GM21576 (cell line): ENCODE data around the gene SRRT.
A peak's percentile ranks its signal among the peaks of the same experiment; 100 is the strongest.
"Not testable (repeated sequence)": the region's sequence is repeated elsewhere in the genome, so short reads cannot be mapped to it uniquely, and the experiment has no call there.

Experiments
- ATAC-seq: cut with Tn5 transposase; IDR thresholded peaks from one replicate; pipeline ENCODE4 v1.9.1; 2021; ENCODE audit warnings: mild to moderate bottlenecking, moderate library complexity; ENCODE audit not compliant: unreplicated experiment

Gene SRRT

DNA sequence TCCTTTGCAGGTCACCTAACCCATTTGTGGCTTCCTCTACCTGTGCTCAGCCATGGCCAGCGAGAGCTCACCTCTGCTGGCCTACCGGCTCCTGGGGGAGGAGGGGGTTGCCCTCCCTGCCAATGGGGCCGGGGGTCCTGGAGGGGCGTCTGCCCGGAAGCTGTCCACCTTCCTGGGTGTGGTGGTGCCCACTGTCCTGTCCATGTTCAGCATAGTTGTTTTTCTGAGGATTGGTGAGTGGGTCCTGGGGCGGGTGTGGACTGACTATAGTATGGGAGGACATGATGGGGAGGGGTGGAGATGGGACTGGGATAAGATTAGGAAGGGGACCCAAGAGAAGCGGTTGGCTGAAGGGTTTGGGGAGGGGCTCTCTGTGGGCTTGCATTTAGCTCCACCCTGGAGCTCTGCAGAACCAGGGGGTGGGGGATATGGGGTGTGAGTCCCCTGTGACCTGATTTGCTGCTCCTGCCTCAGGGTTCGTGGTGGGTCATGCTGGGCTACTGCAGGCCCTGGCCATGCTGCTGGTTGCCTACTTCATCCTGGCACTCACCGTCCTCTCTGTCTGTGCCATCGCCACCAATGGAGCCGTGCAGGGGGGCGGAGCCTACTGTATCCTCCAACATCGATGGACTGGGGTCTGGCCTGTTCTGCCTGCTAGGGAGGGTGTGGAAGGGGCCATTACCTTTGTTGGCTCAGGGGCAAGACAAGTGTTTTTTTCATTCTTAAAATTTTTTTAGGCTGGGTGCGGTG, 20.6 kb upstream of the SRRT start:
- no peak for ATAC-seq

DNA sequence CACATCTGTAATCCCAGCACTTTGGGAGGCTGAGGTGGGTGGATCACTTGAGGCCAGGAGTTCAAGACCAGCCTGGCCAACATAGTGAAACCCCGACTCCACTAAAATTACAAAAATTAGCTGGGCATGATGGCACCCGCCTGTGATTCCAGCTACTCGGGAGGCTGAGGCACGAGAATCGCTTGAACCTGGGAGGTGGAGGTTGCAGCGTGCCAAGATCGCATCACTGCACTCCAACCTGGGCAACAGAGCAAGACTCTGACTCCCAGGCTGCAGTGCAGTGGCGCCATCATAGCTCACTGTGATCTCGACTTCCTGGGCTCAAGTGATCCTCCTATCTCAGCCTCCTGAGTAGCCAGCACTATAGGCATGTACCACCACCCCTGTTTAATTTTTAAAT, 20.0 kb upstream of the SRRT start:
- ATAC-seq: not testable (repeated sequence)

DNA sequence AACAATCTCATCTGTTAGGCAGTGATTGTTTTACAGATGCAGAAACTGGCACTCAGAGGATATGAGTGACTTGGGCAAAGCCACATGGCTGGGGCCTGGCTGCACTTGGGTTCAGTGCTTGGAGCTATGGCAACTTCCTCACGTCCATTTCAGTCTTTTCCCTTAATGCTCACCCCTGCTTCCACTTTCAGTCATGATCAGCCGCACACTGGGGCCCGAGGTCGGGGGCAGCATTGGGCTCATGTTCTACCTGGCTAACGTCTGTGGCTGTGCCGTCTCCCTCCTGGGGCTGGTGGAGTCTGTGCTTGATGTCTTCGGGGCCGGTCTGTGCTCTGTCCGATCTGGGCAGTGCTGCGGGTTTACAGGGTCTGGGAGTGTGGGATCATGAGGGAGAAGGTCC, 19.4 kb upstream of the SRRT start:
- ATAC-seq: no peak

DNA sequence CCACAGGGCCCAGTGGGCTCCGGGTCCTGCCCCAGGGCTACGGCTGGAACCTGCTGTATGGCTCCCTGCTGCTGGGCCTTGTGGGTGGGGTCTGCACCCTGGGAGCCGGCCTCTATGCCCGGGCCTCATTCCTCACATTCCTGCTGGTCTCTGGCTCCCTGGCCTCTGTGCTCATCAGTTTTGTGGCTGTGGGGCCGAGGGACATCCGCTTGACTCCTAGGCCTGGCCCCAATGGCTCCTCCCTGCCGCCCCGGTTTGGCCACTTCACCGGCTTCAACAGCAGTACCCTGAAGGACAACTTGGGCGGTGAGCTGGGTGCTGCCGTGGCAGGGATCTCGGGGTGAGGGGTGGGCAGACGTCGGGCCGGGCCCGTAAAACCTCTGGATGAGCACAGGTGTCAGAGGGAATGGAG, 18.0 kb upstream of the SRRT start:
- ATAC-seq: no peak

DNA sequence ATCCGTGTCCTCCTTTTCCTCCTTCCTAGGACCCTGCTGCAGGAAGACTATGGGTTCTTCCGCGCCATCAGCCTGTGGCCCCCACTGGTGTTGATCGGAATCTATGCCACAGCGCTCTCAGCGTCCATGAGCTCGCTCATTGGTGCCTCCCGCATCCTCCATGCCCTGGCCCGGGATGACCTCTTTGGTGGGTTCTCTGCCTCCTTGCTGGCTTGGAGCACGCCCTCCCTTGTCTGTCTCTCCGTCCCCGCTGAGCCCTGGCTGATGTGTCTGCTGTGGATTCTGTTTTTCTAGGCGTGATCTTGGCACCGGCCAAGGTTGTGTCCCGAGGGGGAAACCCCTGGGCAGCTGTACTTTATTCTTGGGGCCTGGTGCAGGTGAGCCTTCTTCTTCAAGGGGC, 15.0 kb upstream of the SRRT start:
- ATAC-seq: no peak

DNA sequence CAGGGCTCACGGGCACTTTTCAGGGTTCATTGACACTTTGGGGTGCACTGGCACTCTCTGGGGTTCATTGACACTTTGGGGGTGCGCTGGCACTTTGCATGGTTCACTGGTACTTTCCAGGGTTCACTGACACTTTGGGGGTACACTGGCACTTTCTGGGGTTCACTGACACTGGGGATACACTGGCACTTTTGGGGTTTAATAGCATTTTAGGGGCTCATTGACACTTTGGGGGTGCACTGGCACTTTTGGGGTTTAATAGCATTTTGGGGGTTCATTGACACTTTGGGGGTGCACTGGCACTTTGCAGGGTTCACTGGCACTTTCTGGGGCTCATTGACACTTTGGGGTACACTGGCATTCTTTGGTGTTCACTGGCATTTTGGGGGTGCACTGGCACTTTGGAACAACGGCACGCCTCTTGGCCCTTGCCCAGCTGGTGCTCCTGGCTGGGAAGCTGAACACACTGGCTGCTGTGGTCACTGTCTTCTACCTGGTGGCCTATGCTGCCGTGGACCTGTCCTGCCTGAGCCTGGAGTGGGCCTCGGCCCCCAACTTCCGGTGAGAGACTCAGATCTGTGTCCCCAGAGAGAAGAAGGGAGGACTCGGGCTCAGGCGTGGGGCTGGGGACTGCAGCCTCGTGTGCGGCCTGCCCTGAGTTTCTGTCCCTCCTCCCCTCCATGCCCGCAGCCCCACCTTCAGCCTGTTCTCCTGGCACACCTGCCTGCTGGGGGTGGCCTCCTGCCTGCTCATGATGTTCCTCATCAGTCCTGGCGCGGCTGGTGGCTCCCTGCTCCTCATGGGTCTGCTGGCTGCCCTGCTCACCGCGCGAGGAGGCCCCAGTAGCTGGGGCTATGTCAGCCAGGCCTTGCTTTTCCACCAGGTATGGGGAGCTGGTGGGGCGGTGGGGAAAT, 13.9 kb upstream of the SRRT start:
- no peak for ATAC-seq

DNA sequence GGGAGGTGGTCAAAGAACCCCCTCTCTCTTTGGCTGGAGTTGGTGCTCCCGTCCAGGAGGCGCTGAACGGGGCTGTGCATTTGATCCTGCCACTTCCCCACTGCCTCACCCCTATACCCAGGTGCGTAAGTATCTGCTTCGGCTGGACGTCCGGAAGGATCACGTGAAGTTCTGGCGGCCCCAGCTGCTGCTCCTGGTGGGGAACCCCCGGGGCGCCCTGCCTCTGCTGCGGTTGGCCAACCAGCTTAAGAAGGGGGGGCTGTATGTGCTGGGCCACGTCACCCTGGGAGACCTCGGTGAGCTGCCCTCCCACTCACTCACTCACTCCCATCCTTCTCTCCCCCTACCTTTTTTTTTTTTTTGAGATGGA, 13.3 kb upstream of the SRRT start:
- no peak for ATAC-seq

DNA sequence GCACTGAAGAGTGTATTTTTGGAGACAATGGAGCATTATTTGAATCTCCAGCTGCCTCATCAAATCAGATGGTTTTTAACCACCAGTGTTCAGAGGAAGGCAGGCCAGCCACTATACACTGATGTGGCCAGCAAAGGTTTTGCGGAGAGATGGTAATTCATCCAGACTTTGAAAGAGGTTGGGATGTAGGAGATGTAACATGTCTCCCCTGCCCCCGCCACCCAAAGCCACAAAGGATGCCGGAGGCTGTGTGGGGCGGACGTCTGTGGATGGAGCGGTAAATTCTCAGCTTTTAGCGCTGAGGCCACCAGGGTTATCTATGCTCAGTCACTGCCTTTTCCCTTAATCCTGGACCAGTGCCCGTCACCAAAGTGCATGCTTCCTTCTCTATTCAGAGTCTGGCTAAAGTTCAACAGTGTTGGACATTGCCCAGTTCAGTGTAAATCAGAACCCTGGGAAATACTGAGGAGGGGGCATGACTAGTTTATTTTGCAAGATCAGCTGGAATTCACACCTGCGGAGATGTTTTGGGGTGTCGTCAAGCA, 11.4 kb upstream of the SRRT start:
- no peak for ATAC-seq

DNA sequence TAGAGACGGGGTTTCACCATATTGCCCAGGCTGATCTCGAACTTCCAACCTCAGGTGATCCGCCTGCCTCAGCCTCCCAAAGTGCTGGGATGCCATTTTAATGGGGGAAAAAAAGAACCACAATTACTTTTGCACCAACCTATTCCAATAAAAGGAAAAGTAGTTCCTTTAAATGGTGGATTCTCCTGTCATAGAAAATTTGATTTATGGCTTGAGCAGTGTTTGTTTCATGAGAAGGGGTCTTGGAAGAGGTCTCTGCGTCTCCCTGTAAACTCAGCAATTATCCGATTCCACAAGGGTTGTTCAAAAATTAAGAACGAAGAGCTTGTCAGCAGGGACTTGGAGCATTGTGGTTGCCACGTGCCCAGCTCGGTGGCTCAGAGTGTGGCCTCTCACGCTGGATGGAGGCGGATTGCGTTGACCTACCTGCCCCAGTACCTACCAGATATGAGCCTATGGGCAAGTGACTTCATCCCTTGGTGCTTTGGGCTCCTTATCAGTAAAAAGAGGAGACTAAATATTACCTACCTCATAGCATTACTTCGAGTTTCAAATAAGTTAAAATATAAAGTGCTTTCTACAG, 10.5 kb upstream of the SRRT start:
- ATAC-seq: no peak

DNA sequence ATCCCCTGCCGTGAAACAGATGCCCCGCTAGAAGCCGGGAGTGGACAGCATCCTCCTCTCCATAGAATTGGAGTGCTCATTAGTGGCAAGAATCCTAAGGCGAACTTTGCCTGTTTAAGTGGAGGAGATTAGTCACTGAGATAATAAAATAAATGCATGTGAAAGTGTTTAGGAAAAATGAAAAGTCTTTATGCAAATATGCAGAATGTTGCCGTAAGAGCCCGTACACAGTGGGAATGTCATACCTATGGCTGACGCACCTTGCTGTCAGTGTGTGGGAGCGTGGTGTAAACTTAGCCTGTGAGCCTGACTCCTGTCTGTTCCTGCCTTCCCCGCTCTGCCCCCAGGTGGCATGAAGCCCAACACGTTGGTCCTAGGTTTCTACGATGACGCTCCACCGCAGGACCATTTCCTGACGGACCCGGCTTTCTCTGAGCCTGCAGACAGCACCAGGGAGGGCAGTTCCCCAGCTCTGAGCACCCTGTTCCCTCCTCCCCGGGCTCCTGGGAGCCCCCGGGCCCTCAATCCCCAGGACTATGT, 9.5 kb upstream of the SRRT start:
- no peak for ATAC-seq

DNA sequence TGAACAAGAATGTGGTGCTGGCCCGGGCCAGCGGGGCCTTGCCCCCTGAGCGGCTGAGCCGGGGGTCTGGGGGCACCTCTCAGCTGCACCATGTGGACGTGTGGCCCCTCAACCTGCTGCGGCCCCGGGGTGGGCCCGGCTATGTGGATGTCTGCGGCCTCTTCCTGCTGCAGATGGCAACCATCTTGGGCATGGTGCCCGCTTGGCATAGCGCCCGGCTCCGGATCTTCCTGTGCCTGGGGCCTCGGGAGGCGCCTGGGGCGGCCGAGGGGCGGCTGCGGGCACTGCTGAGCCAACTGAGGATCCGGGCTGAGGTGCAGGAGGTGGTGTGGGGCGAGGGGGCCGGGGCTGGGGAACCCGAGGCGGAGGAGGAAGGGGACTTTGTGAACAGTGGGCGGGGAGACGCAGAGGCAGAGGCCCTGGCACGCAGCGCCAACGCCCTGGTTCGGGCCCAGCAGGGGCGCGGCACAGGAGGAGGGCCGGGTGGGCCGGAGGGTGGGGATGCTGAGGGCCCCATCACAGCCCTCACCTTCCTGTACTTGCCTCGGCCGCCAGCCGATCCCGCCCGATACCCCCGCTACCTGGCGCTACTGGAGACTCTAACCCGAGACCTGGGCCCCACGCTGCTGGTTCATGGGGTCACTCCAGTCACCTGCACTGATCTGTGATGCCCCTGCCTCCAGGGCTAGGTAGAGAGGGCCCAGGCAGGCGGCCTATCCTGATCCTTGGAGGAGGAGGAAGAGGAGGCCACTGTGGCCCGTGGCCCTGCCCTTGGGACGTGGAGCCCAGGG, 8.8 kb upstream of the SRRT start:
- no peak for ATAC-seq

DNA sequence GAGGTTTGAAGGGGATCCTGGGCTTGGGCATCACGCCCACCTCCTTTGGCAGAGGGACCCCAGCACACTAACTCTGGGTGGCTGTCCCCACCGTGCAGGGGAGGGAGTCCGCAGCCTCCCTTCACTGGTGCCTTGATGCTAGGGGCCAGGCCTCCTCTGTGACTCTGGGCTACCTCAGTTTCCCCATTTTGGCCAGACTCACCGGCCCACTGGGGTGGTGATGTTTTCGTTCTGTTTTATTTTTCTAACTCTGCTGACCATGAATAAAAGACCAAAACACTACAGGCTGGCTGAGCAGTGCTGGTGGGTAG, 8.2 kb upstream of the SRRT start:
- ATAC-seq: no peak

DNA sequence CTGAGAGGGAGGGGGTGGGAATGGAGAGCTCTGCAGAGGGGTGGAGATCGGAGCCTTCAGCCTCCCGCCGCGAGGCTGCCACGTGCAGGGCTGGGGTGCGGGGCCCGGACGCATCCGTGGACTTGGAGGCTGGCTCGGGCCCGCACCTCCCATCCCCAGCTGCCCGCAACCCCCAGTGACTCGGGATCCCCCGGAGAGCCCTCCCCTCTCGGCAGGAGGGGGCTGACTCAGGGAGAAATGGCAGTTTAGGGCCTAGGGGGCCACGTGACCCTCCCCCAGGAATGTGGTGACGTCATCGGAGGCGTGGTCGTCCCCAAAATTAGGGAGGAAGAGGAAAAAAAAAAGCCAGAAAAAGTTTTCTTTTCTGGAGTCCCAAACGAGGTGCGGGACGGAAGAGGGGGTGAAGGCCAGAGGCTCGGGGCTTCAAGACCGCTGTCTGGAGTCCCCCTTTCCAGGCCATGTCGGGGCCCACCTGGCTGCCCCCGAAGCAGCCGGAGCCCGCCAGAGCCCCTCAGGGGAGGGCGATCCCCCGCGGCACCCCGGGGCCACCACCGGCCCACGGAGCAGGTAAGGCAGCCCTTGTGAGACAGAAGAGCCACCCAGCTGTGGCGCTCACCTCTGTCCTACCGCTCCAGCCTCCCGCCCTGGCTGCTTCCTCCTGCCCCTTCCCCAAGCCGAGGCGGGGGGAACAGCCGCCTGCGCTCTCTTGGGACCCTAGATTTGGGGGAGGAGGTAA, 7.7 kb upstream of the SRRT start, which contains the start of gene TRIP6:
TSS of gene TRIP6 (plus strand) at position 348 of the 736 bp plus-strand sequence. CDS start at position 459, 111 bp downstream.
- no peak for ATAC-seq

DNA sequence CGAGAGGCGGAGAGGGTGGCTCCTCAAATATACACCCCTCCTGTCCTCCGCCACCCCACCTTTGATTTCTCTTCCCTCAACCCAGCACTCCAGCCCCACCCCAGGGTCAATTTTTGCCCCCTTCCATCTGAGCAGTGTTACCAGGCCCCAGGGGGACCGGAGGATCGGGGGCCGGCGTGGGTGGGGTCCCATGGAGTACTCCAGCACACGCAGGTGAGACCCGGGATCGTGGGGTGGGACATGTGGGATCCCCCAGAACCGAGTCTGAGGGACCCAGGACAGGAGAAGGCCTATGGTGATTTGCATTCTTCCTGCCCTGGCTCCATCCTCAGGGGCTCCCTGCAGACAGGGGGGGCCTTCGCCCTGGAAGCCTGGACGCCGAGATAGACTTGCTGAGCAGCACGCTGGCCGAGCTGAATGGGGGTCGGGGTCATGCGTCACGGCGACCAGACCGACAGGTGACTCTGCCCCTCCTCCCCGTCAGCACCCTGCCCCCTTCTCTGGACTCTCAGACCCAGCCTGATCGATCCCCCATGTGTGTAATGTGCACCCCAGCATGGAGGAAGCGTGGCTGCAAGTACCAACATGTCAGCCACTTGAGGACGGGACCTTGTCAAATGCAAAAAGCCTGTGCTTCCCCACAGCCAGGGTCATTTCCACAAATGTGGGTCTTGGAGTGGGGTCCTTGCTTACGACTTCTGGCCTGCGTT, 7.0 kb upstream of the SRRT start:
- ATAC-seq: no peak

DNA sequence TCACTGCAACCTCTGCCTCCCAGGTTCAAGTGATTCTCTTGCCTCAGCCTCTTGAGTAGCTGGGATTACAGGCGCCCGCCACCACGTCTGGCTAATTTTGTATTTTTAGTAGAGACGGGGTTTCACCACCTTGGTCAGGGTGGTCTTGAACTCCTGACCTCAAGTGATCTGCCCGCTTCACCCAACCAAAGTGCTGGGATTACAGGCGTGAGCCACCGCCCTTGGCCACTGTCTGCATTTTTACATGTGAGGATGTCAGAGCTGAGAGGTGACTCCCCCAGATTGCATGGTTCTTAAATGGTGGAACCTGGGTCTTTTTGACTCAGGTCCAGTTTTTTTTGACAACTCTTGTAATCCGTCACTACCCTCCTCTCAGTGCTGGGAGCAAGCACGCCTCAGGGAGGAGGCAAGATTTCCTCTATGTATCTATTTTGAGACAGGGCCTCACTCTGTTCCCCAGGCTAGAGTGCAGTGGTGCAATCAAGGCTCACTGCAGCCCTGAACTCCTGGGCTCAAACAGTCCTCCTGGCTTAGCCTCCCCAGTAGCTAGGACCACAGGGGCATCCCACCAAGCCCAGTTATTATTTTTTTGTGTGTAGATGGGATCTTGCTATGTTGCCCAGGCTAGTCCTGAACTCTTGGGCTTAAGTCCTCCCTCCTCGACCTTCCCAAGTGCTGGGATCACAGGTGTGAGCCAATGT, 1.2 kb upstream of the SRRT start:
- no peak for ATAC-seq

DNA sequence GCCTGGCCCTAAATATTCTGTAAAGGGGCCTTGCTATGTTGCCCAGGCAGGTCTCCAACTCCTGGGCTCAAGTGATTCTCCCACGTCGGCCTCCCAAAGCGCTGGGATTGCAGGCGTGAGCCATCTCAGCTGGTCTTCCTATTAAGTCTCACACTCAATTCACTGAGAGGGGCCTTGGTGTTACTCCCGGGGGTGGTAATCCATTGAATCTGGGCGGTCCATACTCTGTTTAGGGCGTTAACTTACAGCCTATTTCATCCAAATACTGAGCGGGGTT, 665 bp upstream of the SRRT start:
- ATAC-seq: no peak

DNA sequence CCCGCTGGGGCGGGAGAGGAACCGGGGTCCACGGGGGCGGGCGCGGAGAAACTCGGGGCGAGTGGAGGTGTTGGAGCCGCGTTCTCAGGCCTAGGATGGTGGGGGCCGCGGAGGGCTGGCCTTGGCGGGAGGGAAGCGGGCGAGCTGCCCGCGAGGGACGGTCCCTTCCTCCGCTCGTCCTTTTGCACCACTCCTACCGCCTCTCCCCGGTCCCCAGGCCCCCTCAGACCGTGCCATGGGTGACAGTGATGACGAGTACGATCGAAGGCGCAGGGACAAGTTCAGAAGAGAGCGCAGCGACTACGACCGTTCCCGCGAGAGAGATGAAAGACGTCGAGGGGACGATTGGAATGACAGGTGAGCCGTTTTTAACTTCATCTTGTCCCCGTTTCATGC, 451 bp downstream of the SRRT start:
- ATAC-seq: peak; percentile 28

DNA sequence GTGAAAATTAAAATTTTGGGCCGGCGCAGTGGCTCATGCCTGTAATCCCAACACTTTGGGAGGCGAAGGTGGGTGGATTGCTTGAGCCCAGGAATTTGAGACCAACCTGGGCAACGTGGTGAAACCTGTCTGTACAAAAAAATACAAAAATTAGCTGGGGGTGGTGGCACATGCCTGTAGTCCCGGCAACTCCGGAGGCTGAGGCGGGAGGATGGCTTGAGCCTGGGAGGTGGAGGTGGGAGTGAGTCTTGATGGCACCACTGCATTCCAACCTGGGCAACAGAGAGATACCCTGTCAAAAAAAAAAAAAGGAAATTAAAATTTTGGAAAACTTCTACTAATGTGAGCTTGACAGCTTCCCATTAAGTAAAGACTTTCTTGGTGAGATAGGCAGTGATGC, 3.1 kb downstream of the SRRT start:
- no peak for ATAC-seq

DNA sequence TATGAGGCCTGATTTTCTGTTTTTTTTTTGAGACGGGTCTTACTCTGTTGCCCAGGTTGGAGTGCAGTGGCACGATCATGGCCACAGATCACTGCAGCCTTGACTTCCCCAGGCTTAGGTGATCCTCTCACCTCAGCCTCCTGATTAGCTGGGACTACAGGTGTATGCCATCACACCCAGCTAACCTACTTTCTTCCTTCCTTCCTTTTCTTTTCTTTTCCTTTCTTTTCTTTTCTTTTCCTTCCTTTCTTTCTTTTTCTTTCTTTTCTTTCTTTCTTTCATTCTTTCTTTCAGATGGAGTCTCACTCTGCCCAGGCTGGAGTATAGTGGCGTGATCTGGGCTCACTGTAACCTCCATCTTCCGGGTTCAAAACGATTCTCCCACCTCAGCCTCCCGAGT, 3.8 kb downstream of the SRRT start:
- ATAC-seq: no peak
